Small intestine (tissue), 16 donors: ENCODE measurements around the gene GGTA1. TPM values are rescaled to one million over a fixed set of nuclear protein-coding genes. Genes with fewer than 3 reads are reported as not detected.

Source experiments
- DNase-seq, 2 donors: peaks; one replicate each; pipeline versions ENCODE4 v3.0.0 to v3.0.0-alpha.2; 2013
- FAIRE-seq: peaks from 2 replicates; lab custom pipeline; 2012; peaks lifted over from hg19 to GRCh38; lab: Jason Lieb, UNC
- H3K27ac ChIP-seq, 3 donors: one replicate each; pipeline ENCODE4 v1.5.1; 2013; ENCODE audit warnings: low read length in 2 of 3, mild to moderate bottlenecking in 2 of 3, control low read depth in 1 of 3, inconsistent platforms in 1 of 3, low read depth in 1 of 3, moderate library complexity in 1 of 3
- H3K27me3 ChIP-seq, 3 donors: one replicate each; pipeline ENCODE4 v1.6.1; 2013; ENCODE audit warnings: low read length in 3 of 3, inconsistent platforms in 1 of 3; ENCODE audit not compliant: control insufficient read depth in 3 of 3, insufficient read depth in 3 of 3
- H3K36me3 ChIP-seq, 3 donors: one replicate each; pipeline ENCODE4 v1.6.1; 2013; ENCODE audit warnings: low read length in 3 of 3, inconsistent platforms in 1 of 3, low read depth in 1 of 3, mild to moderate bottlenecking in 1 of 3, moderate library complexity in 1 of 3; ENCODE audit not compliant: control insufficient read depth in 3 of 3, insufficient read depth in 2 of 3
- H3K4me1 ChIP-seq, 3 donors: one replicate each; pipeline ENCODE4 v1.6.1; 2013; ENCODE audit warnings: low read length in 2 of 3, inconsistent platforms in 1 of 3, low read depth in 1 of 3, mild to moderate bottlenecking in 1 of 3, moderate library complexity in 1 of 3; ENCODE audit not compliant: control insufficient read depth in 3 of 3, insufficient read depth in 2 of 3
- H3K4me3 ChIP-seq, 3 donors: one replicate each; pipeline ENCODE4 v1.5.1; 2013; ENCODE audit warnings: low read length in 3 of 3, control low read depth in 1 of 3, inconsistent platforms in 1 of 3, low read depth in 1 of 3, mild to moderate bottlenecking in 1 of 3, moderate library complexity in 1 of 3
- H3K9me3 ChIP-seq, 2 donors: one replicate each; pipeline ENCODE4 v1.6.1; 2013; ENCODE audit warnings: low read depth in 1 of 2, low read length in 1 of 2; ENCODE audit not compliant: control insufficient read depth in 2 of 2, insufficient read depth in 1 of 2
- WGBS, 3 donors: extraction: QIAGEN DNeasy Blood & Tissue Kit; methylation state at CpG; one replicate each; pipeline ENCODE4 v1.1.7; 2013; 5-methylcytosine and 5-hydroxymethylcytosine counted together
- long read RNA-seq, 10 donors: transcript quantifications; one replicate each; lab custom pipeline, GENCODE V29; 2026
- polyA plus RNA-seq, 4 donors: library from polyadenylated mRNA; stranded (reverse) in 3 of 4; unstranded in 1 of 4; fragments of 200-250 nt in 3 of 4; fragments of 120-200 nt in 1 of 4; gene quantifications; one replicate each; pipeline versions ENCODE4 v1.2.1 to v1.2.3, GENCODE V29; 2013
- donor health status: healthy with polysubstance abuse.
- donor health status: control.
- donor health status: control.
- donor health status: Bipolar disorder and iron deficiency.
- donor health status: healthy.

The GGTA1 gene
- polyA plus RNA-seq: 10 to 100 TPM in 1 of 4 donors, 1 to 10 TPM in 2, under 1 TPM in 1; 0.67 to 11.3 (median 6.0) TPM
- long read RNA-seq, donor 1, transcript GGTA1P-203 (6 exons, 1,487 nt): major isoform, 9 of 9 reads
- long read RNA-seq, donor 1, partial matches to known transcripts: 0 of 9 reads
- long read RNA-seq, donor 1, other reads (novel, unspliced or antisense): 0 of 9 reads
- long read RNA-seq, donor 2: 0 reads
- long read RNA-seq, donor 3, partial matches to known transcripts: 0 of 4 reads
- long read RNA-seq, donor 3, other reads (novel, unspliced or antisense): 0 of 4 reads
- long read RNA-seq, donor 4: 0 reads
- long read RNA-seq, donor 5: 0 reads
- long read RNA-seq, donor 6, partial matches to known transcripts: 0 of 2 reads
- long read RNA-seq, donor 6, other reads (novel, unspliced or antisense): 0 of 2 reads
- long read RNA-seq, donor 7: 0 reads
- long read RNA-seq, donor 8: 0 reads
- long read RNA-seq, donor 9: 0 reads
- long read RNA-seq, donor 10, transcript GGTA1P-203 (6 exons, 1,487 nt): major isoform, 5 of 5 reads
- long read RNA-seq, donor 10, partial matches to known transcripts: 0 of 5 reads
- long read RNA-seq, donor 10, other reads (novel, unspliced or antisense): 0 of 5 reads

DNA sequence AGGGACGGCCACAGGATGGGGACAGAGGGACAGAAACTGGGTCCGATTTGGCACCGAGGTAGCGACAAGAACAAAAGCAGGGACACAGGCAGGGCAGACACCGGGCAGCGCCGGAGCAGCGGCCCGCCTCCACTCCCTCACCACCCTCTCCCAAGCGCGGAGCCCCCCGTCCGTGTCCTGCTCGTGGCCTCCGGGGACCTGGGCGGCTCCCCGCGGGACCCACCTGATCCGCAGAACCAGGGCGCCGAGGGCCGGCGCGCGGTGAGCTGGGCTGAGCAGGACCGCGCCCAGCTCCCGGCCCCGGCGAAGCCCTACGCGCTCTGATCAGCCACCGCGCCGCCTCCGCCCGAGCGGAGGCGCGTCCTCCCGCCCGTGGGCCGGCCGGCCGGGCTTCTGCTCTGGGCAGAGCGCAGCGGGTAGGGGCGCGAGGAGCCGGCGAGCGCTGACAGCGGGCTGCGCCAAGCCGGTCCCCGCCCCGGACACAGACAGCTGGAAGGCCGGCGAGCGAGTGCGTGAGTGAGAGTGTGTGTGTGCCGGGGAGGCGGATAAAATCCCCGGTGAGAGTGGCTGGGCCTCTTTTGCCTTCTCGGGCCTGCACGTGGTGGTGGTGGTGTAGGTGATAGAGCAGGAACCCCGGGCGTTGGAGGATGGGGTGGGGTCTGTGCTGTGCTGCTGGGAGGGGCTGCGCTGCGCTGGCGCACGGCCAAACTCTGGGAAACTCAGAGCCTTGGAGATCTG is at the start of gene GGTA1:
GGTA1 (minus strand) TSS at position 418 of the 738 bp plus-strand sequence. CDS start 31,922 bp downstream, outside the sequence.
- no peak for FAIRE-seq
- Histone ChIP-seq H3K27ac (peak within 1 kb of the TSS; percentile 6 to 23 (median 16)), H3K27me3 (peaks cover 7 to 38% (median 13%) of the 10 kb centered on the region in 3 donors), H3K4me3 (peak within 1 kb of the TSS; percentile 36 to 46 (median 37)), H3K36me3 (no peaks in the 10 kb centered on the region), H3K4me1 (peaks cover 0 to 11% (median 0%) of the 10 kb centered on the region in 3 donors), H3K9me3 (peaks cover 0 to 5% of the 10 kb centered on the region in 2 donors)
- peak; percentile 20 to 69 for DNase-seq
- 1% methylated on average over 53 to 72 of the region's 72 CpGs for WGBS, 3 donors

DNA sequence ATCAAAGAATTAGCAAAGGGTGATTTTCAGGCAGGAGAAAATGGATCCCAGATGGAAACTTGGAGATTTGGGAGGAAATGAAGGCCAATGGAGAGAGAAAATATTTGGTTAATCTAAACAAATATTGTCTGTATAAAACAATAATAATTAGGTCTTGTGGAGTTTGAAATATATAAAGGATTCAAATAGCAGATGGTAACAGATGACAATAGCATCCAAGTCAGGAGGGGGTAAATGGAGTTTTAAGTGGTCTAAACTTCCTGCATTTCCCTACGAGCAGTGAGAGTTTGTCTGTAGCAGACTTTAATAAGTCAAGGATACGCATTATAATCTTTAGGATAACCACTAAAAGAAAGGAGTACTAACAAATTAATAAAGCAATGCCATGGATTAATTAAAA is 49.0 kb upstream of the GGTA1 start:
- Histone ChIP-seq H3K4me1 (peaks cover 0 to 7% (median 0%) of the 10 kb centered on the region in 3 donors), H3K4me3 (no peak overlapping the region), H3K27me3 (peaks cover 0 to 6% (median 0%) of the 10 kb centered on the region in 3 donors), H3K36me3 (no peaks in the 10 kb centered on the region), H3K9me3 (no peaks in the 10 kb centered on the region), H3K27ac (no peak overlapping the region)
- no peak for FAIRE-seq
- 78 to 88% (median 85%) methylated on average over 2 of the region's 2 CpGs for WGBS, 3 donors
- no peak for DNase-seq

DNA sequence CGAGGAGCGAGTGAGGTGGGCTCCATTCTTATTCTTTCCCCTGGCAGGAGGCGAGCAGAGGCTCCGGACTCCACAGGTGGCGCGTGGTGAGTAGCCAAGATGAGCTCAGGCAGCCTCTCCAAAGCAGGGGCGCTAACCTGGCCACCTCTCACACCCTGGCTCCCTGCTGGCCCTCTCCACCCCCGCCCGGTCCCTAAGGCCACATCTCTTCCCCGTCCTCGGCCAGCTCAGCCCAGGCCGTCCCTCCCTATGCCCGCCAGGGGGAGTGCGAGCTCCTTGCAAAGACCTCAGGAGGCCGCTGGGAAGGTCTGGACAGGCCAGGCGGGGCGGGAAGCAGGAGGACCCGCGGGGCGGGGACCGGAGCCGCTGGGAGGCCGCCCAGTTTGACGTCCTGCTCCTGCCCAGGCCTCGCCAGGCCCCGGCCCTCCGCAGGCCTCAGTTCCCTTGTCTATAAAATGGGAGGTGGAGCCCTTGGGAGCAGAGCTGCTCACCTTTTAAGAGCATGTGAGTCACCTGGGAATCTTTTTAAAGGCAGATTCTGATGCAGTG is 46.3 kb upstream of the GGTA1 start:
- Histone ChIP-seq H3K4me3 (peak overlapping the region in 1 of 3 donors; percentile 19), H3K9me3 (no peaks in the 10 kb centered on the region), H3K4me1 (peaks cover 0 to 7% (median 0%) of the 10 kb centered on the region in 3 donors), H3K36me3 (no peaks in the 10 kb centered on the region), H3K27ac (no peak overlapping the region), H3K27me3 (peaks cover 0 to 3% (median 0%) of the 10 kb centered on the region in 3 donors)
- 0 to 6% (median 5%) methylated on average over 15 to 27 of the region's 27 CpGs for WGBS, 3 donors
- DNase-seq (peak; percentile 88 to 94), FAIRE-seq (no peak)

DNA sequence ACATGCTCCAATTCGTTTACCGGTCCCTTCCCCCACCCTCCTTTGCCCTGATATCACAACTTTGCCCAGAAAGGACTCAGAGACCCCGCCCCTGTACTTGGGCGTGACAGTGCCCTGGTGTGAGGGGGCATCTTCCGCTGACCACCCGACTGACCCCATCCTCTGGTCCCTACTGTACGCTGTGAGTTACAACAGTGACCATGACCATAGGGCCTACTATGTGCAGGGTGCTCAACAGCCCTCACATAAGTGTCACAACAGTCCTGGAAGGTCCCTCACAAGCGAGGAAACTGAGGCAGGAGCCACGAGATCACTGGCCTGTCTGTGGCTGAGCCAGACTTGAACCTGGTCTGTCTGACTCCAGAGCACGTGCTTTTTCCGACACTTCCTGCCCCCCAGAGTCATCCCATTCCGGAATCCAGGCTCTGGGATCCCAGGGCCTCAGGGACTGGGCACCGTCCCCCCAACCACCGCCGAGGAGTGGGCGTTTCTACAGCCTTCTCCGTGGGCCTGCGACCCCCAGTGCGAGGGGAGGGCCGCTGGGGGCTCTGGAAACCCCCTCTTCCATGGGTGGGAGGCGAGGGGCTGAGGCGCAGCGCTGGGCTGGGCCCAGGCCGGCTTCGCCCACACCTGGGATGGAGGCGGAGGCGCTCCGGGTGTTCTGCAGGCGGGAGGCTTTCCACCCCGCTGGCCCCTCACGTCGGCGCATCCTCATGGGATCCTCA is 45.7 kb upstream of the GGTA1 start:
- 33 to 47% (median 41%) methylated on average over 26 to 33 of the region's 33 CpGs for WGBS, 3 donors
- DNase-seq: no peak
- H3K4me3 ChIP-seq: no peak overlapping the region
- no peaks in the 10 kb centered on the region for H3K9me3 ChIP-seq
- H3K4me1 ChIP-seq: peaks cover 0 to 3% (median 0%) of the 10 kb centered on the region in 3 donors
- H3K27me3 ChIP-seq: no peaks in the 10 kb centered on the region
- no peaks in the 10 kb centered on the region for H3K36me3 ChIP-seq
- H3K27ac ChIP-seq: no peak overlapping the region
- no peak for FAIRE-seq

DNA sequence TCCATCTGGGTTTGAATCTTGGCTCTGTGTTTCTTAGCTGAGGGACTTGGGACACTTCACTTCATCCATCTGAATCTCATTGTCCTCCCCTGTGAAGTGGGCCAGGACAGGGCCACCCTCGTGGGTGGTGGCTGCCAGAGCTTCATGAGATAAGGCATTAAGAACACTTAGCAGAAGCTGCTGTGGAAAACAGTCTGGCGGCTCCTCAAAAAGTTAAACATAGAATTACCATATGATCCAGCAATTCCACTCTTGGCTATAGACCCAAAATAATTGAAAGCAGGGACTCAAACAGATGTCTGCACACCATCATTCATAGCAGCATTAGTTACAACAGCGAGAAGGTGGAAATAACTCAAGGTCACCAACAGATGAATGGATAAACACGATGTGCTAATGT is 42.4 kb upstream of the GGTA1 start:
- WGBS, 3 donors: 65 to 74% (median 68%) methylated on average over 4 of the region's 4 CpGs
- Histone ChIP-seq H3K4me1 (peaks cover 0 to 3% (median 0%) of the 10 kb centered on the region in 3 donors), H3K36me3 (no peaks in the 10 kb centered on the region), H3K9me3 (no peaks in the 10 kb centered on the region), H3K27me3 (no peaks in the 10 kb centered on the region), H3K27ac (no peak overlapping the region), H3K4me3 (no peak overlapping the region)
- no peak for DNase-seq
- FAIRE-seq: no peak

DNA sequence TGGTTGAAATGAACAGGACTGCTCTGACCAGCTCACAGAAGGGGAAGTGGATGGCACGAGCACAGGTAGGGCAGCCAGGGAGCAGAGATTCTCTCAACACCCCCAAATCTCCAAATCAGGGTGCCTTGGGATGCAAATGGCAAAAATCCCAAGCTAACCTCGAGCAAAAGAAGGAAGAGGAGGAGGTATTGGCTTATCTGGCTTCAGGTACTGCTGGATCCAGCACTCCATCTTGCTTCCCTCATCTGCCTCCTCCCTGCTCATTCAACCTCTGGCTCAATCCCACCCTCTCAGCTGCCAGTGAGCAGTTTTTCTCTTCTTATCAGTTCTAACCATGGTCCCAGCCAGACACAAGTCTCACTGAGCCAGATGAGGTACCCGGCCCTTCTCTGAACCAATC is 41.6 kb upstream of the GGTA1 start:
- H3K4me3 ChIP-seq: no peak overlapping the region
- no peaks in the 10 kb centered on the region for H3K9me3 ChIP-seq
- H3K36me3 ChIP-seq: no peaks in the 10 kb centered on the region
- no peak overlapping the region for H3K27ac ChIP-seq
- DNase-seq: no peak
- H3K4me1 ChIP-seq: peaks cover 0 to 3% (median 0%) of the 10 kb centered on the region in 3 donors
- H3K27me3 ChIP-seq: no peaks in the 10 kb centered on the region
- 44 to 59% (median 51%) methylated on average over 3 of the region's 3 CpGs for WGBS, 3 donors
- FAIRE-seq: no peak

DNA sequence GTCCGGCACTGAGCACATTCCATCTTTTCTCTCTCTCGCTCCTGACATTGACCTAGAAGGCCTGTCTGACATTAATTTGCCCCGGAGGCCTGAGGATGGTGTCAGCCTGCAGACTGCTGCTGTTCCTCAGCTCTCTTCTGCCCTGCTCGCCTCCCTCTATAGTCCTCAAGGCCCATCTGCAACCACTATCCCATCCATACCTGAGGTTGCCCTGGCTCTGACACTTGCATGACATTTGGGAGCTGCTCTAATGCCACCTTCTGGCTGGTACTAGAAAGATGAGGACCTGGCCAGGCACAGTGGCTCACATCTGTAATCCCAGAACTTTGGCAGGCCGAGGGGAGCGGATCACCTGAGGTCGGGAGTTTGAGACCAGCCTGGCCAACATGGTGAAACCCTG is 38.6 kb upstream of the GGTA1 start:
- Histone ChIP-seq H3K27ac (no peak overlapping the region), H3K4me1 (no peaks in the 10 kb centered on the region), H3K4me3 (no peak overlapping the region), H3K27me3 (no peaks in the 10 kb centered on the region), H3K36me3 (no peaks in the 10 kb centered on the region), H3K9me3 (no peaks in the 10 kb centered on the region)
- FAIRE-seq (no peak), DNase-seq (no peak)
- 83 to 93% (median 87%) methylated on average over 7 of the region's 7 CpGs for WGBS, 3 donors
